Type B pancreatic cell (in vitro differentiated cells): ENCODE results near the gene CYP4Z1. TPM values are rescaled to one million over a fixed set of nuclear protein-coding genes. Genes with fewer than 3 reads are reported as not detected.

Experiments
- DNase-seq: peaks from one replicate; pipeline ENCODE4 v3.0.0; 2021; ENCODE audit warnings: mixed read lengths; ENCODE audit not compliant: unreplicated experiment; ENCODE audit errors: extremely low spot score
- H3K27ac Mint-ChIP-seq: 2 replicates; pipeline ENCODE4 v1.8.0; 2021; ENCODE audit warnings: mild to moderate bottlenecking, mixed read lengths
- H3K27me3 Mint-ChIP-seq: 2 replicates; pipeline ENCODE4 v1.8.0; 2021; ENCODE audit warnings: mixed read lengths
- H3K36me3 Mint-ChIP-seq: 2 replicates; pipeline ENCODE4 v1.8.0; 2021; ENCODE audit warnings: mixed read lengths
- H3K4me1 Mint-ChIP-seq: one replicate; pipeline ENCODE4 v1.8.0; 2021; ENCODE audit warnings: mixed read lengths; ENCODE audit not compliant: unreplicated experiment
- H3K4me3 Mint-ChIP-seq: 2 replicates; pipeline ENCODE4 v1.8.0; 2021; ENCODE audit warnings: mild to moderate bottlenecking, mixed read lengths
- H3K9me3 Mint-ChIP-seq: 2 replicates; pipeline ENCODE4 v1.8.0; 2021; ENCODE audit warnings: mixed read lengths
- CTCF ChIP-seq: fragments of 200-600 bp; sonication (generic); conservative IDR thresholded peaks from 2 replicates; pipeline ENCODE4 v1.5.0; 2021; ENCODE audit warnings: antibody characterized with exemption, mild to moderate bottlenecking
- long read RNA-seq: library from polyadenylated mRNA; unstranded; transcript quantifications from one replicate; pipeline ENCODE4 v2.0.0, GENCODE V29; 2020
- total RNA-seq: library from RNA; stranded (reverse); gene quantifications from 2 replicates; pipeline ENCODE4 v1.2.1, GENCODE V29; 2021; ENCODE audit warnings: low replicate concordance

The CYP4Z1 gene
- not detected in 2 replicates for total RNA-seq
- long read RNA-seq, result 0 reads

GRCh38 chr1:47067097-47067594 lies at the start of gene CYP4Z1:
Gene CYP4Z1 (plus strand): TSS chr1:47067231. CDS start chr1:47067491, 260 bp downstream.
- no peak for DNase-seq
- no peak for TF ChIP-seq CTCF
- Mint-ChIP-seq H3K36me3 (no peaks in the 10 kb centered on the region), H3K4me3 (no peak within 1 kb of the TSS), H3K9me3 (no peaks in the 10 kb centered on the region), H3K27ac (no peak within 1 kb of the TSS), H3K27me3 (peaks cover 58% of the 10 kb centered on the region), H3K4me1 (no peaks in the 10 kb centered on the region)

GRCh38 chr1:47021070-47021469 lies 46.0 kb upstream of the CYP4Z1 start:
- no peak for TF ChIP-seq CTCF
- Mint-ChIP-seq H3K4me1 (peaks cover 16% of the 10 kb centered on the region), H3K27me3 (peaks cover 47% of the 10 kb centered on the region), H3K27ac (no peak overlapping the region), H3K9me3 (no peaks in the 10 kb centered on the region), H3K4me3 (no peak overlapping the region), H3K36me3 (no peaks in the 10 kb centered on the region)
- DNase-seq, result no peak

- Mint-ChIP-seq H3K27me3 (peaks cover 54% of the 10 kb centered on the region), H3K36me3 (no peaks in the 10 kb centered on the region), H3K4me1 (peaks cover 16% of the 10 kb centered on the region), H3K9me3 (no peaks in the 10 kb centered on the region), H3K27ac (no peak within 1 kb of the TSS), H3K4me3 (peak within 1 kb of the TSS; percentile 85)
- TF ChIP-seq CTCF, result no peak
- peak; percentile 66 for DNase-seq
These were observed 43.5 kb upstream of the CYP4Z1 start, which contains the start of gene CYP4X1 for GRCh38 chr1:47023268-47024140. Gene CYP4X1 (plus strand): TSS chr1:47023669. CDS start chr1:47023818, 149 bp downstream.

- Mint-ChIP-seq H3K4me3 (peak overlapping the region; percentile 77), H3K27ac (no peak overlapping the region), H3K36me3 (no peaks in the 10 kb centered on the region), H3K27me3 (peaks cover 56% of the 10 kb centered on the region), H3K4me1 (peaks cover 16% of the 10 kb centered on the region), H3K9me3 (no peaks in the 10 kb centered on the region)
- no peak for DNase-seq
- no peak for TF ChIP-seq CTCF
These were observed 42.8 kb upstream of the CYP4Z1 start for GRCh38 chr1:47024141-47024801.

- peaks cover under 1% of the 10 kb centered on the region for H3K4me1 Mint-ChIP-seq
- DNase-seq, result no peak
- H3K27me3 Mint-ChIP-seq, result peaks cover 34% of the 10 kb centered on the region
- H3K4me3 Mint-ChIP-seq, result no peak overlapping the region
- H3K27ac Mint-ChIP-seq, result no peak overlapping the region
- no peaks in the 10 kb centered on the region for H3K36me3 Mint-ChIP-seq
- TF ChIP-seq CTCF, result no peak
- H3K9me3 Mint-ChIP-seq, result no peaks in the 10 kb centered on the region
These were observed 36.7 kb upstream of the CYP4Z1 start for GRCh38 chr1:47030170-47030805.
